GM12878 (cell line): ENCODE measurements around the gene KLHL24.

Experiments
- CBX5 ChIP-seq: sonication (generic); IDR thresholded peaks from 2 replicates; pipeline ENCODE4 v1.6.1; 2016; ENCODE audit warnings: low read depth, moderate library complexity, mild to moderate bottlenecking, inconsistent platforms
- CREM ChIP-seq: IDR thresholded peaks from 2 replicates; pipeline ENCODE4 v1.6.1; 2014; ENCODE audit warnings: antibody characterized with exemption, low read depth
- TAF1 ChIP-seq: IDR thresholded peaks from 2 replicates; pipeline ENCODE4 v1.6.1; 2011; ENCODE audit warnings: mild to moderate bottlenecking, low read depth, low read length, borderline replicate concordance
- TF ChIP-seq, protein P1 (sequence below): IDR thresholded peaks from 2 replicates; pipeline ENCODE4 v1.6.1; 2012; ENCODE audit warnings: mild to moderate bottlenecking, low read depth, low read length

DNA sequence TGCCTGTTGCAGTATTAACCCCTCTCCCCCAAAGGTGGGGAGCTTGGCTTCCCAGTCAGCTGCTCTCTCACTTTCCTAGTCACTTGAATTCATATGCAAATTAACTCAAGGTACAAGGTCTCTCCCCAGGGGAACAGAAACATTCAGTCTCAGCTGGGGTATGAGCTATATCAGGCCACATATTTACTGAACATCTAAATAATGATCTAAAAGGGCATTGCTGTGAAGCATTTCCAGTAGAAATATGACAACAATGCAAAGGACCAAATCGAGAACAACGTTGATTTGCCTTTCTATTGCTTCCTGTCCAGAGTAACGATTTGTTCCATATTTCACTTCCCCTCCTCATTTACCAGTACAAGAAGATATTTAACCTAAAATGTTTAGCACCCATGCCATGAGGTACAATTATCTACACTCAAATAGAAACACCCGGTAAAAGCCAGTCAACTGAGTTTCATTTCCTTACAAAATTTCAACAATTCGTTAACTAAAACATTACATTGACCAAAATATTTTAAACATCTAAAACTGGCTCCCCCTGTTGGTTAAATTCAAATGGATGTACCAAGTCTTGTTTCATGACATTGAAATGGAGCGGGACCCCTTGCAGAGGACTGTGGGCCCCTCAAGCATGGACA lies 43.4 kb upstream of the KLHL24 start:
- TF ChIP-seq, protein P1, sequence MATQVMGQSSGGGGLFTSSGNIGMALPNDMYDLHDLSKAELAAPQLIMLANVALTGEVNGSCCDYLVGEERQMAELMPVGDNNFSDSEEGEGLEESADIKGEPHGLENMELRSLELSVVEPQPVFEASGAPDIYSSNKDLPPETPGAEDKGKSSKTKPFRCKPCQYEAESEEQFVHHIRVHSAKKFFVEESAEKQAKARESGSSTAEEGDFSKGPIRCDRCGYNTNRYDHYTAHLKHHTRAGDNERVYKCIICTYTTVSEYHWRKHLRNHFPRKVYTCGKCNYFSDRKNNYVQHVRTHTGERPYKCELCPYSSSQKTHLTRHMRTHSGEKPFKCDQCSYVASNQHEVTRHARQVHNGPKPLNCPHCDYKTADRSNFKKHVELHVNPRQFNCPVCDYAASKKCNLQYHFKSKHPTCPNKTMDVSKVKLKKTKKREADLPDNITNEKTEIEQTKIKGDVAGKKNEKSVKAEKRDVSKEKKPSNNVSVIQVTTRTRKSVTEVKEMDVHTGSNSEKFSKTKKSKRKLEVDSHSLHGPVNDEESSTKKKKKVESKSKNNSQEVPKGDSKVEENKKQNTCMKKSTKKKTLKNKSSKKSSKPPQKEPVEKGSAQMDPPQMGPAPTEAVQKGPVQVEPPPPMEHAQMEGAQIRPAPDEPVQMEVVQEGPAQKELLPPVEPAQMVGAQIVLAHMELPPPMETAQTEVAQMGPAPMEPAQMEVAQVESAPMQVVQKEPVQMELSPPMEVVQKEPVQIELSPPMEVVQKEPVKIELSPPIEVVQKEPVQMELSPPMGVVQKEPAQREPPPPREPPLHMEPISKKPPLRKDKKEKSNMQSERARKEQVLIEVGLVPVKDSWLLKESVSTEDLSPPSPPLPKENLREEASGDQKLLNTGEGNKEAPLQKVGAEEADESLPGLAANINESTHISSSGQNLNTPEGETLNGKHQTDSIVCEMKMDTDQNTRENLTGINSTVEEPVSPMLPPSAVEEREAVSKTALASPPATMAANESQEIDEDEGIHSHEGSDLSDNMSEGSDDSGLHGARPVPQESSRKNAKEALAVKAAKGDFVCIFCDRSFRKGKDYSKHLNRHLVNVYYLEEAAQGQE, result no peak
- TF ChIP-seq CBX5 (no peak), CREM (no peak), TAF1 (0 out of 2 replicates have a peak, but pooled peaks have one; percentile 5)
